GM23248 (cell line): ENCODE data around the gene ATP9A. TPM values are rescaled to one million over a fixed set of nuclear protein-coding genes. Genes with fewer than 3 reads are reported as not detected.

Experiments used
- DNase-seq: peaks from one replicate; pipeline ENCODE4 v3.0.0-alpha.2; 2015
- H2AFZ ChIP-seq: fragments of 200-600 bp; sonication (generic); 2 replicates; pipeline ENCODE4 v1.6.1; 2016; ENCODE audit warnings: antibody characterized with exemption
- H3F3A ChIP-seq: fragments of 200-600 bp; sonication (generic); 2 replicates; pipeline ENCODE4 v1.6.1; 2016; ENCODE audit warnings: mild to moderate bottlenecking, antibody characterized with exemption, mixed run types; ENCODE audit not compliant: insufficient read depth
- H3K27ac ChIP-seq: fragments of 200-600 bp; sonication (generic); 2 replicates; pipeline ENCODE4 v1.5.1; 2016; ENCODE audit warnings: mild to moderate bottlenecking
- H3K27me3 ChIP-seq: fragments of 200-600 bp; sonication (generic); replicated peaks from 2 replicates; pipeline ENCODE4 v1.6.1; 2016; ENCODE audit warnings: mild to moderate bottlenecking; ENCODE audit not compliant: insufficient read depth
- H3K36me3 ChIP-seq: fragments of 200-600 bp; sonication (generic); 2 replicates; pipeline ENCODE4 v1.6.1; 2016; ENCODE audit warnings: low read depth, mild to moderate bottlenecking
- H3K4me1 ChIP-seq: fragments of 200-600 bp; sonication (generic); 2 replicates; pipeline ENCODE4 v1.6.1; 2016; ENCODE audit warnings: mild to moderate bottlenecking; ENCODE audit not compliant: insufficient read depth
- H3K4me2 ChIP-seq: fragments of 200-600 bp; sonication (generic); one replicate; pipeline ENCODE4 v1.6.1; 2016; ENCODE audit warnings: mild to moderate bottlenecking; ENCODE audit not compliant: unreplicated experiment
- H3K4me3 ChIP-seq: fragments of 200-600 bp; sonication (generic); 2 replicates; pipeline ENCODE4 v1.5.1; 2016; ENCODE audit warnings: mild to moderate bottlenecking
- H3K79me2 ChIP-seq: fragments of 200-600 bp; sonication (generic); 2 replicates; pipeline ENCODE4 v1.6.1; 2016; ENCODE audit warnings: mild to moderate bottlenecking; ENCODE audit not compliant: insufficient read depth
- H3K9ac ChIP-seq: fragments of 200-600 bp; sonication (generic); 2 replicates; pipeline ENCODE4 v1.6.1; 2016; ENCODE audit warnings: mild to moderate bottlenecking
- H3K9me2 ChIP-seq: fragments of 200-600 bp; sonication (generic); 2 replicates; pipeline ENCODE4 v1.6.1; 2016; ENCODE audit warnings: mixed run types, mild to moderate bottlenecking, moderate library complexity; ENCODE audit not compliant: insufficient read depth
- H3K9me3 ChIP-seq: fragments of 200-600 bp; sonication (generic); one replicate; pipeline ENCODE4 v1.6.1; 2017; ENCODE audit warnings: low read depth
- H4K20me1 ChIP-seq: fragments of 200-600 bp; sonication (generic); 2 replicates; pipeline ENCODE4 v1.6.0; 2016; ENCODE audit not compliant: insufficient read depth
- EZH2 ChIP-seq: fragments of 200-600 bp; sonication (generic); IDR thresholded peaks from 2 replicates; pipeline ENCODE4 v1.6.1; 2018; ENCODE audit warnings: antibody characterized with exemption, mild to moderate bottlenecking; ENCODE audit not compliant: insufficient read depth, poor library complexity, severe bottlenecking
- EZH2phosphoT487 ChIP-seq: fragments of 200-600 bp; sonication (generic); IDR thresholded peaks from 2 replicates; pipeline ENCODE4 v1.6.1; 2018; ENCODE audit warnings: antibody characterized with exemption, moderate library complexity, mild to moderate bottlenecking, low read depth; ENCODE audit not compliant: insufficient read depth
- whole genome bisulfite sequencing, 2 experiments: methylation state at CpG; one replicate each; pipeline ENCODE4 v1.1.6; 2015 to 2017; ENCODE audit warnings: low lambda C conversion rate in 2 of 2, low coverage in 1 of 2; ENCODE audit errors: missing lambda C conversion rate in 2 of 2; 5-methylcytosine and 5-hydroxymethylcytosine counted together
- in situ Hi-C: fragments of 300-500 bp; cut with MboI; formaldehyde crosslinking; loops from 2 replicates; pipeline ENCODE4 v1.15.0; 2020
- polyA plus RNA-seq: library from polyadenylated mRNA; unstranded; fragments of >200 nt; fragmentation: Nextera tagmentation; extraction: Ambion mirVana; gene quantifications from 2 replicates; pipeline ENCODE4 v1.2.1, GENCODE V29; 2016
- total RNA-seq: library from RNA; depleted of rRNA; stranded (reverse); fragments of >200 nt; shearing (Covaris generic); gene quantifications from 2 replicates; pipeline ENCODE4 v1.2.3, GENCODE V29; 2014

ATP9A gene
- total and polyA plus RNA-seq, 2 experiments from 2014 or later: 6.9 to 15.9 TPM

GRCh38 chr20:51583499-51583898 is 184.7 kb downstream of the ATP9A start:
- in situ Hi-C loops: no loop called here
- Histone ChIP-seq H3K4me1 (peaks cover 8% of the 10 kb centered on the region; the same call in 1 of the 2 replicates), H3K9me3 (no peaks in the 10 kb centered on the region), H3K4me3 (no peak overlapping the region), H2AFZ (no peak overlapping the region), H3K79me2 (no peaks in the 10 kb centered on the region), H3K27ac (no peak overlapping the region), H3K9ac (no peak overlapping the region), H3K4me2 (no peak overlapping the region), H3F3A (peaks cover 22% of the 10 kb centered on the region), H4K20me1 (no peaks in the 10 kb centered on the region), H3K36me3 (no peaks in the 10 kb centered on the region), H3K9me2 (no peaks in the 10 kb centered on the region), H3K27me3 (no peaks in the 10 kb centered on the region)
- 87 to 92% methylated on average over 14 of the region's 14 CpGs for WGBS, 2 experiments
- no peak for DNase-seq
- no peak for TF ChIP-seq EZH2phosphoT487
- no peak for TF ChIP-seq EZH2

GRCh38 chr20:51583073-51583472 is 185.1 kb downstream of the ATP9A start:
- Histone ChIP-seq H3K4me1 (peaks cover 8% of the 10 kb centered on the region; the same call in 1 of the 2 replicates), H3K9me3 (no peaks in the 10 kb centered on the region), H3K4me2 (no peak overlapping the region), H3K4me3 (no peak overlapping the region), H3K27me3 (no peaks in the 10 kb centered on the region), H3K27ac (no peak overlapping the region), H3K9me2 (no peaks in the 10 kb centered on the region), H4K20me1 (no peaks in the 10 kb centered on the region), H3K9ac (no peak overlapping the region), H3K36me3 (no peaks in the 10 kb centered on the region), H3F3A (peaks cover 22% of the 10 kb centered on the region), H3K79me2 (no peaks in the 10 kb centered on the region), H2AFZ (no peak overlapping the region)
- in situ Hi-C loops: no loop called here
- WGBS, 2 experiments: 92 to 94% methylated on average over 13 of the region's 13 CpGs
- TF ChIP-seq EZH2phosphoT487: no peak
- TF ChIP-seq EZH2: no peak
- DNase-seq: no peak

DNA sequence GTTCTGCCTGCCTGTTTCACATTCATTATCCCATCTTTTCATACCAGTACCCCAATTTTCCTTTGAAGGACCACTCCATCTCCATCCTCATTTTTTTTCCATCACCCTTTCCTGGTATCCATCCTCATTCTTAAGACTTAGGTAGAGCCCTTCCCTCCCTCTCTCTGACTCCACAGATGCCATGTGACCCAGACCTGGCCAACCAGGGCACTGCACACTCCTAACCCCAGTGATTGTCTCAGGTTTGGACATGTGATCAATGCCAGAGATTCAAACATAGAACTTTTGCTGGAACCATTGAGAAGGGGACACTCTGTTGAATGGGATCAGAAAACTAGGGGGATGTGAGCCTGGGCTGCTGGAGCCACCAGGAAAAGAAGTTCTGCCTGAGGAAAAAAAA is 186.6 kb downstream of the ATP9A start:
- Histone ChIP-seq H3K36me3 (no peaks in the 10 kb centered on the region), H3K9me2 (no peaks in the 10 kb centered on the region), H3F3A (peaks cover 11% of the 10 kb centered on the region), H3K27me3 (no peaks in the 10 kb centered on the region), H3K4me2 (no peak overlapping the region), H3K9ac (no peak overlapping the region), H4K20me1 (no peaks in the 10 kb centered on the region), H3K4me1 (peaks cover 8% of the 10 kb centered on the region; the same call in 1 of the 2 replicates), H3K27ac (no peak overlapping the region), H3K79me2 (no peaks in the 10 kb centered on the region), H3K9me3 (no peaks in the 10 kb centered on the region), H2AFZ (no peak overlapping the region), H3K4me3 (no peak overlapping the region)
- in situ Hi-C loops: no loop called here
- DNase-seq: no peak
- no peak for TF ChIP-seq EZH2phosphoT487
- no peak for TF ChIP-seq EZH2

DNA sequence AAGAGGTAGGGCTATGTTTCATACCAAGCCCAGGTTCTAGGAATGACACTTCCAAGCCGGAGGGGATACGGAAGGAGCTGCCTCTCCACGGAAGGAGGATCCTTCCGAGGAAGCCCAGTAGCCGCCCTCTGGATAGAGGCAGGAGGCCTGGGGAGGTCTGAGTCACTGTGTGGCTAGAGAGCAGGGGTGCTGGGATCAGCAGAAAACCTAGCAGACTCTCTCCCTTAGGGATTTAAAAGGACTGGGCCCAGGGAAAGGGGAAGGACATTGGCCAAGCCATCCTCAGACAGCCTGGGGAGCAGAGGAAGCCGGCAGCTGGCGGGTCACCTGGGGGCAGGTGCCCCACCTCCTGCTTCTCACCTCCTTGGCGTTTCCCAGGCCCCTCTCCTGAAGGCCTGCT is 189.1 kb downstream of the ATP9A start:
- peak; percentile 50 for DNase-seq

DNA sequence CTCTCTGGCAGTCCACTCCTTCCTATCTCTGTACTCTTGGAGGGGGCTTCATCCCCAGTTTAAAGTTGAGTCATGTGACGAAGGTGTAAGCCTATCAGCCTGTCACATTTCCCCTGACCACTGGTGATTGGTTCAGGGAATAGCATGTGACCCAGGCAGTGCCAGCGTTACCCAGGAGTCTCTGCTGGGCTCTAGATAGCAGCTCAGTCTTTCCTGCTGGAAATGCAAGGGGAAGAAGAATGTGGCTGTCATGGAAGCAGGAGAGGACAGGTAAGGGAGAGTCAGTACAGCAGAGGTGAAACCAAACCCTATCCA is 190.1 kb downstream of the ATP9A start:
- no peak overlapping the region for H3K9ac ChIP-seq
- TF ChIP-seq EZH2phosphoT487 (no peak), EZH2 (no peak)
- no peaks in the 10 kb centered on the region for H3K36me3 ChIP-seq
- no peak overlapping the region for H2AFZ ChIP-seq
- no peaks in the 10 kb centered on the region for H3K9me2 ChIP-seq
- no peaks in the 10 kb centered on the region for H3K9me3 ChIP-seq
- no peaks in the 10 kb centered on the region for H3K4me1 ChIP-seq
- H3K4me3 ChIP-seq: no peak overlapping the region
- H4K20me1 ChIP-seq: no peaks in the 10 kb centered on the region
- in situ Hi-C loops: no loop called here
- H3K27ac ChIP-seq: no peak overlapping the region
- no peaks in the 10 kb centered on the region for H3K79me2 ChIP-seq
- peaks cover 7% of the 10 kb centered on the region; the same call in 1 of the 2 replicates for H3F3A ChIP-seq
- no peak for DNase-seq
- H3K27me3 ChIP-seq: no peaks in the 10 kb centered on the region
- WGBS, 2 experiments: 74 to 75% methylated on average over 2 of the region's 2 CpGs
- no peak overlapping the region for H3K4me2 ChIP-seq

More for the DNA sequence above, 189.1 kb downstream of the ATP9A start:
- no peaks in the 10 kb centered on the region for H4K20me1 ChIP-seq
- H3K79me2 ChIP-seq: no peaks in the 10 kb centered on the region
- H2AFZ ChIP-seq: no peak overlapping the region
- H3K9ac ChIP-seq: no peak overlapping the region
- H3F3A ChIP-seq: peaks cover 5% of the 10 kb centered on the region; the same call in 1 of the 2 replicates
- no peaks in the 10 kb centered on the region for H3K27me3 ChIP-seq
- H3K4me3 ChIP-seq: no peak overlapping the region
- TF ChIP-seq EZH2 (no peak), EZH2phosphoT487 (no peak)
- H3K9me2 ChIP-seq: no peaks in the 10 kb centered on the region
- H3K27ac ChIP-seq: no peak overlapping the region
- no peak overlapping the region for H3K4me2 ChIP-seq
- in situ Hi-C loops: no loop called here
- no peaks in the 10 kb centered on the region for H3K9me3 ChIP-seq
- 73 to 74% methylated on average over 8 of the region's 8 CpGs for WGBS, 2 experiments
- no peaks in the 10 kb centered on the region for H3K4me1 ChIP-seq
- no peaks in the 10 kb centered on the region for H3K36me3 ChIP-seq
